K562 (cell line): ENCODE measurements around the gene BPTF. TPM values are rescaled to one million over a fixed set of nuclear protein-coding genes. Genes with fewer than 3 reads are reported as not detected.
A peak's percentile ranks its signal among the peaks of the same experiment; 100 is the strongest.

Experiments
- ATF7 ChIP-seq: fragments of 450-650 bp; IDR thresholded peaks from 2 replicates; pipeline ENCODE4 v1.7.1; 2014; ENCODE audit warnings: mild to moderate bottlenecking, moderate library complexity
- FOXK1 ChIP-seq: sonication (generic); formaldehyde crosslinking; IDR thresholded peaks from 2 replicates; pipeline ENCODE4 v1.8.0; 2022; ENCODE audit warnings: missing genetic modification reagents, mild to moderate bottlenecking, borderline replicate concordance
- FOXP4 ChIP-seq: sonication (generic); formaldehyde crosslinking; IDR thresholded peaks from 2 replicates; pipeline ENCODE4 v1.8.0; 2022; ENCODE audit warnings: mild to moderate bottlenecking, missing genetic modification reagents, borderline replicate concordance
- GTF2E2 ChIP-seq: fragments of 200-800 bp; sonication (Bioruptor generic); IDR thresholded peaks from 2 replicates; pipeline ENCODE4 v1.6.1; 2016; ENCODE audit warnings: missing genetic modification characterization, missing compliant biosample characterization
- IFI16 ChIP-seq: fragments of 250-450 bp; sonication (Bioruptor Pico); IDR thresholded peaks from 2 replicates; pipeline ENCODE4 v2.1.2; 2022; ENCODE audit warnings: mild to moderate bottlenecking, inconsistent platforms
- IRF1 ChIP-seq: sonication (generic); formaldehyde crosslinking; IDR thresholded peaks from 2 replicates; pipeline ENCODE4 v1.8.0; 2022; ENCODE audit warnings: missing genetic modification reagents, mild to moderate bottlenecking, borderline replicate concordance
- IRF2 ChIP-seq: sonication (generic); formaldehyde crosslinking; IDR thresholded peaks from 2 replicates; pipeline ENCODE4 v1.8.1; 2022; ENCODE audit warnings: mild to moderate bottlenecking, missing genetic modification reagents
- NFE2L1 ChIP-seq: fragments of 450-650 bp; IDR thresholded peaks from 2 replicates; pipeline ENCODE4 v1.6.1; 2016; ENCODE audit warnings: missing genetic modification characterization, low read depth, mild to moderate bottlenecking, missing compliant biosample characterization, moderate library complexity, borderline replicate concordance
- PRPF4 ChIP-seq: fragments of 200-400 bp; formaldehyde crosslinking; IDR thresholded peaks from one replicate; pipeline ENCODE4 v1.6.1; 2017; ENCODE audit warnings: low read length, low read depth, mild to moderate bottlenecking; ENCODE audit not compliant: insufficient read depth, poor library complexity, severe bottlenecking
- RBM39 ChIP-seq: fragments of 200-400 bp; formaldehyde crosslinking; optimal IDR thresholded peaks from 2 replicates; pipeline ENCODE3; 2018; ENCODE audit warnings: low read depth, low read length
- RERE ChIP-seq: sonication (generic); formaldehyde crosslinking; IDR thresholded peaks from 2 replicates; pipeline ENCODE4 v1.8.0; 2023; ENCODE audit warnings: missing genetic modification reagents, mild to moderate bottlenecking, borderline replicate concordance
- SNRNP70 ChIP-seq: fragments of 200-400 bp; formaldehyde crosslinking; optimal IDR thresholded peaks from 2 replicates; pipeline ENCODE3; 2017; ENCODE audit warnings: low read depth, low read length
- SREBF2 ChIP-seq: sonication (generic); formaldehyde crosslinking; IDR thresholded peaks from 2 replicates; pipeline ENCODE4 v1.4.0; 2020; ENCODE audit warnings: mild to moderate bottlenecking, missing genetic modification reagents
- ZFX ChIP-seq: sonication (generic); formaldehyde crosslinking; IDR thresholded peaks from 2 replicates; pipeline ENCODE4 v1.8.0; 2022; ENCODE audit warnings: mild to moderate bottlenecking, missing genetic modification reagents, moderate library complexity
- ZKSCAN3 ChIP-seq: fragments of 250-450 bp; sonication (Bioruptor Pico); IDR thresholded peaks from 2 replicates; pipeline ENCODE4 v1.4.0; 2020
- ZNF282 ChIP-seq: sonication (generic); formaldehyde crosslinking; IDR thresholded peaks from 2 replicates; pipeline ENCODE4 v1.8.1; 2023; ENCODE audit warnings: missing genetic modification reagents
- polyA plus RNA-seq, 8 experiments: library from polyadenylated mRNA; depleted of rRNA in 4 of 8; stranded (reverse) in 5 of 8; unstranded in 3 of 8; fragments of >200 nt; fragmentation: Nextera tagmentation in 2 of 8; fragmentation: Illumina TruSeq in 1 of 8; extraction: Ambion mirVana in 2 of 8; extraction: Trizol in 1 of 8; gene quantifications; 2 replicates each; pipeline versions ENCODE4 v1.2.1 to v1.2.3, GENCODE V29; 2011 to 2014; ENCODE audit warnings: inconsistent platforms in 1 of 8, missing spikeins in 1 of 8
- total RNA-seq, 7 experiments: library from RNA; depleted of rRNA in 6 of 7; stranded (reverse); fragments of >200 nt in 6 of 7; fragmentation: Illumina TruSeq in 2 of 7; extraction: Trizol in 2 of 7; gene quantifications; 2 replicates each; pipeline versions ENCODE4 v1.2.1 to v1.2.3, GENCODE V29; 2011 to 2021; ENCODE audit warnings: low replicate concordance in 1 of 7
- TF ChIP-seq, protein P1 (sequence below): sonication (generic); formaldehyde crosslinking; IDR thresholded peaks from 2 replicates; pipeline ENCODE4 v1.8.0; 2022; ENCODE audit warnings: mild to moderate bottlenecking, missing genetic modification reagents

Gene BPTF
- total and polyA plus RNA-seq, 9 of the 15 experiments (the other 6 are each of a cell fraction or from before 2014, with no cell fraction given): 12.5 to 52.1 (median 26.9) TPM

DNA sequence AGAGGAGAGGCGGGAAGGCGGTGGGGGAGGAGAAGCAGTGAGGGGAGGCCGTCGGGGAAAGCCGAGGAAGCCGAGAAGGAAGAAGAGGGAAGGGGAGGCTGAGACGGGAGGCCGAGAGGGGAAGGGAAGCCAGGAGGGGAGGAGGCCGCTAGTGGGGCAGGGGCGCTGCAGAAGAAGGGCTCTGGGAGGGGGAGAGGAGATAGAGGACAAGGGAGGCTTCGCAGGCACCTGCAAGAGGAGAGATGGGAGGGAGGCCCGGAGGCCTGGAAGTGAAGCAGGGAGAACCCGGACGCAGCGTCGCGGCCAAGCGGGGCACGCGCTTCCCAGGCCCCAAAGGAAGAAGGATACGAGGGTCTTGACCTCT is 168.7 kb downstream of the BPTF start (continued):
- TF ChIP-seq ZNF282 (CRISPR knock-in tag): no peak
- no peak for TF ChIP-seq NFE2L1 (tag)
- TF ChIP-seq IRF2 (CRISPR knock-in tag): no peak; the same call in 1 of the 2 replicates
- no peak for TF ChIP-seq FOXK1 (CRISPR knock-in tag)
- no peak for TF ChIP-seq RERE (CRISPR knock-in tag)
- TF ChIP-seq IFI16 (CRISPR knock-in tag): no peak
- no peak for TF ChIP-seq RBM39
- no peak for TF ChIP-seq PRPF4
- TF ChIP-seq ZFX (CRISPR knock-in tag): peak; percentile 91
- no peak for TF ChIP-seq GTF2E2 (tag)
- TF ChIP-seq ZKSCAN3 (CRISPR knock-in tag): no peak
- TF ChIP-seq, protein P1, sequence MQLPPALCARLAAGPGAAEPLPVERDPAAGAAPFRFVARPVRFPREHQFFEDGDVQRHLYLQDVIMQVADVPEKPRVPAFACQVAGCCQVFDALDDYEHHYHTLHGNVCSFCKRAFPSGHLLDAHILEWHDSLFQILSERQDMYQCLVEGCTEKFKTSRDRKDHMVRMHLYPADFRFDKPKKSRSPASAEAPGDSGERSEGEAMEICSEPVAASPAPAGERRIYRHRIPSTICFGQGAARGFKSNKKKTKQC (CRISPR knock-in tag): peak; percentile 71
- TF ChIP-seq ATF7: no peak; the same call in 1 of the 2 replicates
- TF ChIP-seq FOXP4 (CRISPR knock-in tag): no peak
- no peak for TF ChIP-seq IRF1 (CRISPR knock-in tag)
- TF ChIP-seq SREBF2 (CRISPR knock-in tag): no peak
- no peak for TF ChIP-seq SNRNP70
